HG03460 (cell line): ENCODE data around the gene INMT.
A peak's percentile ranks its signal among the peaks of the same experiment; 100 is the strongest.

ENCODE experiments used
- ATAC-seq: cut with Tn5 transposase; IDR thresholded peaks from one replicate; pipeline ENCODE4 v1.9.1; 2021; ENCODE audit not compliant: unreplicated experiment

The INMT gene

GRCh38 chr7:30750683-30751650 lies 968 bp upstream of the INMT start:
- no peak for ATAC-seq

- ATAC-seq = no peak
Observed at GRCh38 chr7:30752484-30752883, 549 bp downstream of the INMT start.

- ATAC-seq = no peak
Observed at GRCh38 chr7:30752979-30753378, 1.0 kb downstream of the INMT start.

GRCh38 chr7:30754315-30754877 lies 2.5 kb downstream of the INMT start:
- no peak for ATAC-seq

GRCh38 chr7:30755384-30756154 lies 3.6 kb downstream of the INMT start:
- ATAC-seq = no peak

- no peak for ATAC-seq
Observed at GRCh38 chr7:30757342-30757692, 5.4 kb downstream of the INMT start.

- no peak for ATAC-seq
Observed at GRCh38 chr7:30760514-30761213, 8.7 kb downstream of the INMT start.

- ATAC-seq = no peak
Observed at GRCh38 chr7:30761214-30762156, 9.6 kb downstream of the INMT start.

- peak; percentile 97 for ATAC-seq
Observed at GRCh38 chr7:30764030-30764975, 12.4 kb downstream of the INMT start.

- ATAC-seq = no peak
Observed at GRCh38 chr7:30765408-30765807, 13.5 kb downstream of the INMT start.

GRCh38 chr7:30770845-30771173 lies 18.9 kb downstream of the INMT start:
- no peak for ATAC-seq

- peak; percentile 83 for ATAC-seq
Observed at GRCh38 chr7:30771174-30771879, 19.4 kb downstream of the INMT start, which contains the start of gene MINDY4. Gene MINDY4 (plus strand): TSS chr7:30771417. CDS start chr7:30771494, 77 bp downstream.

- ATAC-seq = peak; percentile 18
Observed at GRCh38 chr7:30771880-30772425, 20.0 kb downstream of the INMT start.

GRCh38 chr7:30772984-30773383 lies 21.0 kb downstream of the INMT start:
- ATAC-seq = no peak

GRCh38 chr7:30775992-30776391 lies 24.1 kb downstream of the INMT start:
- ATAC-seq = no peak

- ATAC-seq = no peak
Observed at GRCh38 chr7:30776971-30777370, 25.0 kb downstream of the INMT start.

GRCh38 chr7:30778255-30779025 lies 26.5 kb downstream of the INMT start:
- ATAC-seq = no peak
